ENCODE measurements around the gene GTPBP8. TPM values are rescaled to one million over a fixed set of nuclear protein-coding genes. Genes with fewer than 3 reads are reported as not detected.

Gene GTPBP8
- total RNA-seq, 1 experiment from 2014 or later, result 29.8 TPM

DNA sequence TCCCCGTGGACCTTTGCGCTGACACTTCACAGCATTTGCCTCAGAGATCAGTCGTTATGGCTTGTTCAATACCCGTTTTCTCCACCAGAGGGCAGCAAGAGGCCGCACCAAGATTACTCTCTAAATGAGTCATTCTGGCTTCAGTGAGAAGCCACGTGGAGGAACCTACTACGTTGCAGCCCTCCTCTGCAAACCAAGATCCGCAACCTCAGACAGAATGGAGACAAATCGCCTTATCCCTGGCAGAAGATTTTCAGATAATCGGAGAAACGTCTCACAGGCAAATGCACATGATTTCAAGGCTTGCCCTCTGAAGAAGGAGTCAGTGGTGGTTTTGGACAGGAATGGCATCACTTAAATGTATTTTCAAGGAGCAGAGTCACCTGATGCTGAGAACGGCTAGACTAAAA lies 60.5 kb downstream of the GTPBP8 start:
- H2BK12ac ChIP-seq (ENCODE audit: insufficient read length, low read depth, low read length), result no peak overlapping the region
- TF ChIP-seq, protein P1, sequence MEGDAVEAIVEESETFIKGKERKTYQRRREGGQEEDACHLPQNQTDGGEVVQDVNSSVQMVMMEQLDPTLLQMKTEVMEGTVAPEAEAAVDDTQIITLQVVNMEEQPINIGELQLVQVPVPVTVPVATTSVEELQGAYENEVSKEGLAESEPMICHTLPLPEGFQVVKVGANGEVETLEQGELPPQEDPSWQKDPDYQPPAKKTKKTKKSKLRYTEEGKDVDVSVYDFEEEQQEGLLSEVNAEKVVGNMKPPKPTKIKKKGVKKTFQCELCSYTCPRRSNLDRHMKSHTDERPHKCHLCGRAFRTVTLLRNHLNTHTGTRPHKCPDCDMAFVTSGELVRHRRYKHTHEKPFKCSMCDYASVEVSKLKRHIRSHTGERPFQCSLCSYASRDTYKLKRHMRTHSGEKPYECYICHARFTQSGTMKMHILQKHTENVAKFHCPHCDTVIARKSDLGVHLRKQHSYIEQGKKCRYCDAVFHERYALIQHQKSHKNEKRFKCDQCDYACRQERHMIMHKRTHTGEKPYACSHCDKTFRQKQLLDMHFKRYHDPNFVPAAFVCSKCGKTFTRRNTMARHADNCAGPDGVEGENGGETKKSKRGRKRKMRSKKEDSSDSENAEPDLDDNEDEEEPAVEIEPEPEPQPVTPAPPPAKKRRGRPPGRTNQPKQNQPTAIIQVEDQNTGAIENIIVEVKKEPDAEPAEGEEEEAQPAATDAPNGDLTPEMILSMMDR (conservative IDR thresholded peaks at IDR 0.05), result peak; percentile 94
- H3K23me2 ChIP-seq (ENCODE audit: insufficient read length, low read depth, low read length, poor library complexity, severe bottlenecking), result no peaks in the 10 kb centered on the region
- no peak overlapping the region for H3K27ac ChIP-seq (ENCODE audit: insufficient read length, low read depth, low read length)
- Mint-ChIP-seq H3K27ac (no peak overlapping the region), H3K9me3 (peaks cover 13 to 15% of the 10 kb centered on the region in 2 experiments), H3K27me3 (ENCODE audit: low read depth) (peaks cover 12% of the 10 kb centered on the region), H3K4me3 (no peak overlapping the region), H3K4me1 (peaks cover 0 to 3% of the 10 kb centered on the region in 2 experiments; a peak in 1 of 4 replicates), H3K36me3 (ENCODE audit: insufficient read depth in 1 of 3, low read depth in 3 of 3) (peaks cover 7 to 11% (median 8%) of the 10 kb centered on the region in 3 experiments)
- H2BK20ac ChIP-seq (ENCODE audit: low read depth, low read length, poor library complexity, severe bottlenecking), result no peak overlapping the region
- no peak overlapping the region for H3K23ac ChIP-seq (ENCODE audit: insufficient read length, low read depth, low read length)
- H2BK5ac ChIP-seq (ENCODE audit: insufficient read length, low read length), result no peak overlapping the region
- H3K4ac ChIP-seq (ENCODE audit: low read depth, low read length), result no peak overlapping the region
- H3K79me2 ChIP-seq (ENCODE audit: insufficient read depth, low read length), result no peaks in the 10 kb centered on the region
- no peaks in the 10 kb centered on the region for H3K27me3 ChIP-seq (ENCODE audit: insufficient read depth, low read length)
- no peak overlapping the region for H3K9ac ChIP-seq (ENCODE audit: extremely low read depth, insufficient read length, low read length)
- no peak overlapping the region for H3K18ac ChIP-seq (ENCODE audit: insufficient read length, low read depth, low read length)
- peak overlapping the region; percentile 63 for H2AFZ ChIP-seq (ENCODE audit: low read length)
- H2AK5ac ChIP-seq (ENCODE audit: insufficient read length, low read length), result no peak overlapping the region
- no peak overlapping the region for H2BK15ac ChIP-seq (ENCODE audit: low read depth, low read length)
- no peaks in the 10 kb centered on the region; the same call in 1 of the 2 replicates for H3K4me1 ChIP-seq (ENCODE audit: insufficient read depth, low read length)
- no peak overlapping the region for H3T11ph ChIP-seq (ENCODE audit: low read length)
- no peak overlapping the region for H3K56ac ChIP-seq (ENCODE audit: insufficient read length, low read depth, low read length)
- H4K5ac ChIP-seq (ENCODE audit: insufficient read length, low read depth, low read length), result no peak overlapping the region
- H4K8ac ChIP-seq (replicated peaks; ENCODE audit: insufficient read length, low read depth, low read length), result no peak overlapping the region
- no CpG with 5 or more reads among the region's 12 CpGs for WGBS (ENCODE audit: extremely low coverage, insufficient read length, low lambda C conversion rate)
- H4K91ac ChIP-seq (ENCODE audit: insufficient read length, low read depth, low read length), result no peak overlapping the region
- H3K79me1 ChIP-seq (ENCODE audit: insufficient read depth, low read depth, low read length, poor library complexity, severe bottlenecking), result no peaks in the 10 kb centered on the region
- peak; percentile 84 for DNase-seq
- no peak overlapping the region for H3K14ac ChIP-seq (ENCODE audit: insufficient read depth, low read length)
- no peak overlapping the region for H2BK120ac ChIP-seq (ENCODE audit: low read depth, low read length, poor library complexity, severe bottlenecking)
- H3K4me2 ChIP-seq (ENCODE audit: insufficient read depth, insufficient read length, low read length), result no peak overlapping the region
- no peaks in the 10 kb centered on the region for H4K20me1 ChIP-seq (ENCODE audit: control insufficient read depth, insufficient read depth, insufficient read length)
- no peaks in the 10 kb centered on the region for H3K9me3 ChIP-seq (ENCODE audit: control insufficient read depth, low read depth, low read length)

Other genes with a start within 250 kb of the GTPBP8 start
- gene CD200R1L, start 144.1 kb upstream of the GTPBP8 start, total RNA-seq (2021), result not detected in 2 replicates
- gene CD200R1, start 15.9 kb upstream of the GTPBP8 start, total RNA-seq (2021), result not detected in 2 replicates
- gene BOC, start 220.6 kb downstream of the GTPBP8 start, total RNA-seq (2021), result 3.5 and 4.0 TPM in 2 replicates

Data from H9 (cell line).